ENCODE measurements around the gene PIEZO1.

The PIEZO1 gene

DNA sequence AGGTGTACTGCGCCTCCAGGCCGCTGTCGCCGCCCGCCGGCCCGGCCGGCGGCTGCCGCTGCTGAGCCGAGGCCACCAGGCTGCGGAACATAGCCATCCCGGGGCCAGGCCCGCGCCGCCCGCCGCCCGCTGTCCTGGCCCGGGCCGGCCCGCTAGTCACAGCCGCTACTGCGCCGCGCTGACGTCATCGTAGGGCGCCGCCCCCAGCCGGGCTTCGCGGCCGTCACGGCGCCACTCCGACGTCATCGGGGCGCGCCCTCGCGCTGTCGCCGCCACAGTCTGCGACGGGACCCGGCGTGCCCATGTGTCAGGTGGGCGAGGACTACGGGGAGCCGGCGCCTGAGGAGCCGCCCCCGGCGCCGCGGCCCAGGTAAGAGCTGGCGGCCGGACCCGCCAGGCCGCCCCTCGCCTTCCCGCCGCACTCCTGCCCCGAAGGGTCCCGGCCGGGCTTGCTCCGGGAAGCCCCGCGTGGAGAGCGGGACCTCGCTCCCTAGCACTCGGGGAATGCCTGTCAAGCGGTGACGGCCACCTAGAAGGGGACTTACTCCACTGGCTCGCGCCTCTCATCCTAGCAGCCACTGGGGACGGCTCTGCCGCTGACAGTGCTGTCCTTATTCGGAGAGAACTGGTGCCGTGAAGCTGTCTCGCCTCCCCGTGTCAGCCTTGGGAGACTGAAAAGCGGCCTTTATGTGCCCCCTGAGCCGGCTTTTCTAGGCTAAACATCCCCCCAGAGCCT, 78.6 kb downstream of the PIEZO1 start, which contains the start of the genes CTU2 and RNF166:
Gene CTU2, plus strand, starts transcription at position 275 of the 736 bp plus-strand sequence. Its CDS starts 28 bp downstream, at position 303.
Gene RNF166, minus strand, starts transcription at position 180 of the 736 bp plus-strand sequence. Its CDS starts 83 bp downstream, at position 97.
- H3K4me1 Mint-ChIP-seq (ENCODE audit: low read depth): peaks cover 73% of the 10 kb centered on the region
- peaks cover 68% of the 10 kb centered on the region for H3K36me3 Mint-ChIP-seq (ENCODE audit: low read depth)
- no peaks in the 10 kb centered on the region for H3K27me3 Mint-ChIP-seq

GRCh38 chr16:88705801-88706228, 79.2 kb downstream of the PIEZO1 start:
- Mint-ChIP-seq H3K4me1 (ENCODE audit: low read depth) (peaks cover 76% of the 10 kb centered on the region), H3K9me3 (no peaks in the 10 kb centered on the region), H3K27ac (peak overlapping the region; percentile 97), H3K4me3 (peak overlapping the region; percentile 94), H3K36me3 (ENCODE audit: low read depth) (peaks cover 64% of the 10 kb centered on the region), H3K27me3 (no peaks in the 10 kb centered on the region)
- DNase-seq: peak; percentile 54

More for the DNA sequence above, 78.6 kb downstream of the PIEZO1 start, which contains the start of the genes CTU2 and RNF166:
- peak; percentile 96 for DNase-seq
- Mint-ChIP-seq H3K27ac (peak within 1 kb of the TSS; percentile 97), H3K9me3 (no peaks in the 10 kb centered on the region), H3K4me3 (peak within 1 kb of the TSS; percentile 94)

DNA sequence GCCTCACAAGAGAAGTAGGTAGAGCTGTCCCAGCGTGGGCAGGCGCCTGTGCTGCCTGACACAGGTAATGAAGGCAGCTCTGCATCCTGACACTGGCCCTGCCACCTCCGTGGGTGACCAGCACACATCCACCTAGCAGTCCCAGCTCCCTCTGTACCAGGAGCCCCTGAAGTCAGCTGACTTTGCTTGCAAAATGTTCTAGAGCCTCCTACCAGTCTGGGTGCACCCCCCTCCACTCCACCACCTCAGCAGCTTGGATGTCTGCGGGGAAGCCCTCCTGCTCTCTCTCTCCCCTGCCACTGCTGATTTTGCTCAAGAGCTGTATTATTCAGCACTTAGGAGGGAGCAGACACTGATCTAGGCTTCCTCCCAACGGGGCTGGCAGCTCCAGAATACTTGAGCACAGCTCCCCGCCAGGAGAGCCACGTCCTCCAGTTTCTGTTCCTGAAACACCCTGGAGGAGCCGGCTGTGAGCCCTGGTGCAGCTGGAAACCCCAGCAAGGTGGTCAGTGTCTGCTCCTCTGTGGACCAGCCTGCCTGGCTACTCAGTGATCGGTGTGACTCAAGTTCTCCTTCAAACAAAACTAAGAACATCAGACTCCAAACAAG, 79.8 kb downstream of the PIEZO1 start:
- Mint-ChIP-seq H3K36me3 (ENCODE audit: low read depth) (peaks cover 65% of the 10 kb centered on the region), H3K4me3 (peak overlapping the region; percentile 94), H3K27me3 (no peaks in the 10 kb centered on the region), H3K9me3 (no peaks in the 10 kb centered on the region), H3K27ac (peak overlapping the region; percentile 97), H3K4me1 (ENCODE audit: low read depth) (peaks cover 79% of the 10 kb centered on the region)
- DNase-seq: peak; percentile 54

DNA sequence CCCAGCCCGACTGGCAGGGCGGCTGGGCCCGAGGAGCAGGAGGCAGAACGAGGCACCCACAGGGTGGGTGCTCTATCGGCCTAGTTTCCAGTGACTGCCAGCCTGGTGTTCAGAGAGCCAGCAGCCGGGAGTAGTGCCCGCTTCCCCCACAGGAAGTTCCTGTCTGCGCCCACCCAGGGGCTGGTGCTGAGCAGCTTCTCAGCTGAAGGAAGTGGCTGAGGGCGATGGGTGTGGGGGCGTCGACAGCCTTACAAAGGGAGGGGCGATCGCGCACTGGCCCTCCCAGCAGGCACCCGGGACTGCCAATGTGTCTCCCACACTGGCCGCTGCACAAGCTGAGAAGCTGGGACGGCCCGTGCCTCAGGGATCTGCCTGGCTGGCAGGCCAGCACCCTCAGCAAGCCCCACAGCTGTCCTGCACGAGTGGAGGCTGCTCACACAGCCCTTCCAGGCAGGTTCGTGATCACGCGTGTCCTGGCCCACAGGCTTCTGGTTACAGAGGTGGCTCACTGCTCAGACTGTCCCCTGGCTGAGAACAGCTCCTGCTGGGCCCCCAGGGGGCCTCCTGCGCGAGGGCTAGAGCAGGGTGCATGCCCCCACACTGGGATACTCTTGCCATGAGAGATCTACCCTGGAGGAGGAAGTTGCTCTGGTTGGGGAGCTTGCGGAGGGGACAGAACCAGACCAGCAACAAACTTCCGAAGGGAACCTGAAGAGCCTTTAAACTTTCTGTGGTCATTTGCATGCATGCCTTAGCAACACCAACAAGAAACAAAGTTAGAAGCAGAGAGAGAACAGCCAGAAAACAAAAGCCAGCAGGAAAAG, 81.3 kb downstream of the PIEZO1 start:
- Mint-ChIP-seq H3K4me1 (ENCODE audit: low read depth) (peaks cover 81% of the 10 kb centered on the region), H3K27me3 (no peaks in the 10 kb centered on the region), H3K36me3 (ENCODE audit: low read depth) (peaks cover 59% of the 10 kb centered on the region), H3K9me3 (no peaks in the 10 kb centered on the region), H3K27ac (peak overlapping the region; percentile 97), H3K4me3 (peak overlapping the region; percentile 94)
- DNase-seq: peak; percentile 80

GRCh38 chr16:88702371-88703210, 82.4 kb downstream of the PIEZO1 start:
- H3K27me3 Mint-ChIP-seq: no peaks in the 10 kb centered on the region
- H3K36me3 Mint-ChIP-seq (ENCODE audit: low read depth): peaks cover 62% of the 10 kb centered on the region
- no peaks in the 10 kb centered on the region for H3K9me3 Mint-ChIP-seq
- peak overlapping the region; percentile 94 for H3K4me3 Mint-ChIP-seq
- H3K4me1 Mint-ChIP-seq (ENCODE audit: low read depth): peaks cover 78% of the 10 kb centered on the region
- DNase-seq: peak; percentile 55
- H3K27ac Mint-ChIP-seq: peak overlapping the region; percentile 97

GRCh38 chr16:88701581-88702370, 83.2 kb downstream of the PIEZO1 start:
- peak overlapping the region; percentile 94 for H3K4me3 Mint-ChIP-seq
- peaks cover 73% of the 10 kb centered on the region for H3K4me1 Mint-ChIP-seq (ENCODE audit: low read depth)
- H3K36me3 Mint-ChIP-seq (ENCODE audit: low read depth): peaks cover 58% of the 10 kb centered on the region
- no peaks in the 10 kb centered on the region for H3K27me3 Mint-ChIP-seq
- H3K27ac Mint-ChIP-seq: peak overlapping the region; percentile 97
- H3K9me3 Mint-ChIP-seq: no peaks in the 10 kb centered on the region
- DNase-seq: peak; percentile 62

GRCh38 chr16:88700636-88701482, 84.2 kb downstream of the PIEZO1 start:
- no peaks in the 10 kb centered on the region for H3K27me3 Mint-ChIP-seq
- H3K27ac Mint-ChIP-seq: peak overlapping the region; percentile 97
- peaks cover 65% of the 10 kb centered on the region for H3K36me3 Mint-ChIP-seq (ENCODE audit: low read depth)
- H3K9me3 Mint-ChIP-seq: no peaks in the 10 kb centered on the region
- peak overlapping the region; percentile 94 for H3K4me3 Mint-ChIP-seq
- H3K4me1 Mint-ChIP-seq (ENCODE audit: low read depth): peaks cover 73% of the 10 kb centered on the region
- peak; percentile 96 for DNase-seq

DNA sequence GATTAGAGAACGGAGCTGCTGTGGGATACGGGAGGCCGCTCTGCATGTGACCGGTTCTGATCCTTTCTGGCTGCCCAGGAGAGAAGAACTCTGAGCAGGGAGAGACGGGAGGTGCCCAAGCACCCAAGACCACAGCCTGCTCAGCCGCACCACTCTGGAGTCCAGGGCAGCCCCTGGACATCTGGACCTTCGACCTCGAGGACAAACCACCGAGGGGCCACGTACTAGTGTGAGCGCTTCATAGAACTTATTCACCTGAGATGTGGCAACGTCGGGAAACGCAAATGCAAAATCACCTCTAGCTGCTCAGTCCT, 84.7 kb downstream of the PIEZO1 start:
- Mint-ChIP-seq H3K4me3 (peak overlapping the region; percentile 94), H3K4me1 (ENCODE audit: low read depth) (peaks cover 71% of the 10 kb centered on the region), H3K27ac (peak overlapping the region; percentile 97)

DNA sequence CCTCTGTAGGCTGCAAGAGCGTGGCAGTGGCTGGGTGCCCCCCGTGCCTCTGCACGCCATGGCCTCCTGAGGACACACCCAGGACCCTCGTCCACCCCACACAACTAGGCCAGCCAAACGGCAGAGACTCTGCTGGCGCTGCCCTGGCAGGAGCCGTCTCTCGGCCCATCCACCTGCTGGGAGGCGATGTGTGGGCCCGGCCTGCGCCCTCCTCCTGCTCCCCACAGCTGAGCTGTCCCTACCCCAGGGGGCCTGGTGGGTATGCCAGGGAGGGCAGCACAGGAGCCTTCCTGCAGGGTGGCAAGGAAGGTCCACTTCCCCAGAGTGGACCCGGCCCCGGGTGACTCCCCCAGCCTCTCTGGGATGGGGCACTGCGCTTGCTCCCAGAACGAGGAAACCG, 85.8 kb downstream of the PIEZO1 start:
- H3K27ac Mint-ChIP-seq: peak overlapping the region; percentile 97
- no peaks in the 10 kb centered on the region for H3K9me3 Mint-ChIP-seq
- no peaks in the 10 kb centered on the region for H3K27me3 Mint-ChIP-seq
- H3K4me3 Mint-ChIP-seq: peak overlapping the region; percentile 94
- H3K4me1 Mint-ChIP-seq (ENCODE audit: low read depth): peaks cover 65% of the 10 kb centered on the region
- peaks cover 62% of the 10 kb centered on the region for H3K36me3 Mint-ChIP-seq (ENCODE audit: low read depth)
- DNase-seq: no peak

More for the DNA sequence above, 84.7 kb downstream of the PIEZO1 start:
- peaks cover 63% of the 10 kb centered on the region for H3K36me3 Mint-ChIP-seq (ENCODE audit: low read depth)
- H3K9me3 Mint-ChIP-seq: no peaks in the 10 kb centered on the region
- no peak for DNase-seq
- H3K27me3 Mint-ChIP-seq: no peaks in the 10 kb centered on the region

DNA sequence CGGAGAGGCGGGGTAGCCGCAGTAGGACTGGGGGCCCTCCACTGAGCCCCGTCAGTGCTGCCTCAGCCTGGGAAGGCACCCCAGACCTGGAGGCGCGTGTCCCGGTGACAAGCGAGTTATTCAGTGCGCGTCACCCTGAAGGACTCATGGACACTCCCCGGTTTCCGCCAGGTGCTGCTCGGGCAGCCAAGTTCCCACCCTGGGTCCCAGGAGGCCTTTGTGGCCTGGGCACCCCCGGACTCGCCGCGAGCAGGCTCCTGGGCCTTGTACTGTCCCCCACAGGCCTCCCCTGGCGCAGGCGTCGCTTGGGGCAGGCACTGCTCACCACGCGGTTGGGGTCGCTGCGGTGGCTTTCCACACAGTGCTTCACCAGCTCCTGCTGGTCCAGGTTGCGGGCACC, 86.4 kb downstream of the PIEZO1 start:
- peak overlapping the region; percentile 69 for H3K27ac Mint-ChIP-seq
- H3K36me3 Mint-ChIP-seq (ENCODE audit: low read depth): peaks cover 58% of the 10 kb centered on the region
- no peak overlapping the region for H3K4me3 Mint-ChIP-seq
- H3K9me3 Mint-ChIP-seq: no peaks in the 10 kb centered on the region
- peaks cover 61% of the 10 kb centered on the region for H3K4me1 Mint-ChIP-seq (ENCODE audit: low read depth)
- DNase-seq: no peak
- H3K27me3 Mint-ChIP-seq: no peaks in the 10 kb centered on the region

DNA sequence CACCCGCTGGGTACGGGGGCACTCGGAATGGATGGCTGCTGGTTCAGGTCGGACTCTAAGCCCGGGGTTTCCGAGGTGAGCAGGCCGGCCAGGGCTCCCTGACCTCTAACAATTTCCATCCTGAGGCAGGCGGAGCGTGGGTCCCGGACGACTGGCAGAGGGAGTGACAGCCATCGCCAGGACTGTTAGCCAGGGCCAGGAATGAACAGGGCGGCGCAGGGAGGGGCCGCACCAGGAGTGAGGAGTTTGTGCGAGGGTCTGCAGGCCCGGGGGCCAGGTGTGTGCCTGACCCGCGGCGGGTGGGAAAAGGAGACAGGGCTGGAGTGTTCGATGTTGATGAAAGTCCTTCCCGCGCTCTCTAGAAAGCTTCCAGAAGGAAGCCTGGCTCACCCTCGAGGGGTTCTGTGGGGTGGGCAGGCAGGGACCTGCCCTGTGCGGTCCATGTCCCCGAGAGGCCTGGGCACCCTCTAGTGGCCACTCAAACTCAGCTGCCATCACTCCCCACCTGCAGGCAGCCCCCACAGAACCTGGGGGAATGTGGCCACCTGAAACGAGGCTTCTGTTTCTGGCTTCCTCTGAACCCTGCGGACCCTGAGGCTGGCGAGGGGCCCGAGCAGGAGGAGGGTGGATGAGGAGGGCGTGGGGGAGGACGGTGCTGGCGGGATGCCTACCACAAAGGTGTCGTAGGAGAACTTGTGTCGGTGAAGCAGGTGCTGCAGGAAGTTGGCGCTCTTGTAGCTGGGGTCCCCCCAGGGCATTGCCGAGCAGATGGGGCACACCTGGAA, 87.0 kb downstream of the PIEZO1 start:
- peaks cover 59% of the 10 kb centered on the region for H3K4me1 Mint-ChIP-seq (ENCODE audit: low read depth)
- no peaks in the 10 kb centered on the region for H3K27me3 Mint-ChIP-seq
- no peak overlapping the region for H3K4me3 Mint-ChIP-seq
- H3K27ac Mint-ChIP-seq: peak overlapping the region; percentile 69
- no peaks in the 10 kb centered on the region for H3K9me3 Mint-ChIP-seq
- H3K36me3 Mint-ChIP-seq (ENCODE audit: low read depth): peaks cover 54% of the 10 kb centered on the region
- DNase-seq: no peak

Measured in activated T-cell treated with anti-CD3 and anti-CD28 coated beads, Interleukin-2, amount 50 U/mL, for 24 hours (primary cell).